ENCODE measurements around the gene CAMKMT.

Gene CAMKMT

DNA sequence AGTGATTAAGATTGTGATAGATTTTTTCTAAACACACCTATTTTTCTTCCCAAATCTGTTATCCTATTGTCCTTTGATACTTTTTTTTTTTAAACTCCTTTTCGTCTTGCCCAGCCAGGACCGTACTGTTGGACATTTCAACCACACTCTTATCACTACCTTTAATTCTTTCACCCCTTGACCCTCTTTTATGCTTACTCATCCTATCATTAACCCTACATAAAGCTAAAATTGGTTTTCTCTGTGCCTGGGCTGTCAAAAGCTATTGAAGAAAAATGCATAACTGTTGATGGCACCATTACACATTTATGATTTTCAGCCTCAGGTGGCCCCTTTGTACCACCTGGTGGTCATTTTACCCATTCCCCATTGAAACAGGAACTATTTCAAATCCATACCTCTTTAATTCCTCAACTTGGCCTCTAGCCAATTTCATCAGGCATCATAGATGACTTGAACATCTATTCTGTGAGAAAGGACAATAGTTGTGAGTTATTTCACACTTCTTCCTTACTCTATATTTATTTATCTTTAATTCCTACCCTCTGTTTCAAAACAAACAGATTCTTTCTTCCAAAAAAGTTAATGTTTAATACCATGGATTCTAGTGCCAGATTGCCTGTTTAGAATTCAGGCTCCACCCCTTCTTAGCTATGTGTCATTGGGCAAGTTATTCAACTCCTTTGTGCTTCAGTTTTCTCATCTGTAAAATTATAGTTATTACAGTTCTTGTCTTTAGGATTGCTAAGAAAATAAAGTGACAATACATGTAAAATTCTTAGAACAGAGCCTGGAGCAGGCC is 258.6 kb downstream of the CAMKMT start:
- Mint-ChIP-seq H3K9me3 (ENCODE audit: low read depth) (no peaks in the 10 kb centered on the region), H3K4me3 (no peak overlapping the region), H3K4me1 (ENCODE audit: low read depth) (peaks cover 6% of the 10 kb centered on the region), H3K27me3 (no peaks in the 10 kb centered on the region), H3K27ac (no peak overlapping the region), H3K36me3 (peaks cover 6% of the 10 kb centered on the region)

DNA sequence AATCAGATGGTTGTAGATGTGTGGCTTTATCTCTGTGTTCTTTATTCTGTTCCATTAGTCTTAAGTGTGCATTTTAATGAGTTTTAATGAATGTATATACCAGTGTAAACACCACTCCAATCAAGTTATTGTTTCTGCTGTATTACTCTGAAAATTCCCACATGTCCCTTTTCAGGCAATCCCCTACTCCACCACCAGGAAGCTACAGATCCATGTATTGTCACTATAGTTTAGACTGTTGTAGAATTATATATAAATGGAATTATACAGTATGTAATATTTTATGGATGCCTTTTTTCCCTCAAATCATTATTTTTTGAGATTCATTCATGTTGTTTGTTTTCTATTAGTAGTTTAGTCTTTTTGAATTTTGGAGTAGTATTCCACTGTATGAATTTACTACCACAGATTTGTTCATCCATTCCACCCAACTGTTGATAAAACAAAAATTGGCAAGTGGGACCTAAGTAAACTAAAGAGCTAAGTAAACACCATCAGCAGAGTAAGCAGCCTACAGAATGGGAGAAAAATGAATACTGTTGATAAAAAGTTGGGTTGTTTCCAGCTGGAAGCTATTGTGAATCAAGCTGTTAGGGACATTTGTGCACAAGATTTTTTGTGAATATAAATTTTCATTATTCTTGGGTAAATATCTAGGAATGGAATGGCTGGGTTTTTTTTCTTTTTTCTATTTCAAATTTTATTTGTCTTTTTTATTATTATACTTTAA is 262.0 kb downstream of the CAMKMT start:
- Mint-ChIP-seq H3K4me3 (no peak overlapping the region), H3K9me3 (ENCODE audit: low read depth) (peaks cover 4% of the 10 kb centered on the region), H3K36me3 (peaks cover 16% of the 10 kb centered on the region), H3K27ac (no peak overlapping the region), H3K27me3 (no peaks in the 10 kb centered on the region), H3K4me1 (ENCODE audit: low read depth) (peaks cover 2% of the 10 kb centered on the region)

DNA sequence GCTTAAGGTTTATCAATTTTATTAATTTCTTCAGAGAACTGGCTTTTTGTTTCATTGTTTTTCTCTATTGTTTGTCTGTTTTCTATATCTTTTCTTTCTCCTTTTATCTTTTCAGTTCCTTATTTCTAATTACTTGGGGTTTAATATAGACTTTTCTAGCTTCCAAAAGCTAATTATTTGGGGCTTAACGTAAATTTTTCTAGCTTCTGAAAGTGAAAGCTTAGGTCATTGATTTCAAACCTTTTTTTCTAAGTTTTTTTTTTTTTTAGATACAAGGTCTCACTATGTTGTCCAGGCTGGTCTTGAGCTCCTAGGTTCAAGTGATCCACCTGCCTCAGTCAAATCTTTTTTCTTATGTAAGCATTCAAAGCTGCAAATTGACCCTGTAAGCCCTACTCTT is 266.6 kb downstream of the CAMKMT start:
- H3K36me3 Mint-ChIP-seq: peaks cover 21% of the 10 kb centered on the region
- peaks cover 6% of the 10 kb centered on the region for H3K9me3 Mint-ChIP-seq (ENCODE audit: low read depth)
- peaks cover 2% of the 10 kb centered on the region for H3K4me1 Mint-ChIP-seq (ENCODE audit: low read depth)
- H3K4me3 Mint-ChIP-seq: no peak overlapping the region
- H3K27ac Mint-ChIP-seq: no peak overlapping the region
- H3K27me3 Mint-ChIP-seq: no peaks in the 10 kb centered on the region

DNA sequence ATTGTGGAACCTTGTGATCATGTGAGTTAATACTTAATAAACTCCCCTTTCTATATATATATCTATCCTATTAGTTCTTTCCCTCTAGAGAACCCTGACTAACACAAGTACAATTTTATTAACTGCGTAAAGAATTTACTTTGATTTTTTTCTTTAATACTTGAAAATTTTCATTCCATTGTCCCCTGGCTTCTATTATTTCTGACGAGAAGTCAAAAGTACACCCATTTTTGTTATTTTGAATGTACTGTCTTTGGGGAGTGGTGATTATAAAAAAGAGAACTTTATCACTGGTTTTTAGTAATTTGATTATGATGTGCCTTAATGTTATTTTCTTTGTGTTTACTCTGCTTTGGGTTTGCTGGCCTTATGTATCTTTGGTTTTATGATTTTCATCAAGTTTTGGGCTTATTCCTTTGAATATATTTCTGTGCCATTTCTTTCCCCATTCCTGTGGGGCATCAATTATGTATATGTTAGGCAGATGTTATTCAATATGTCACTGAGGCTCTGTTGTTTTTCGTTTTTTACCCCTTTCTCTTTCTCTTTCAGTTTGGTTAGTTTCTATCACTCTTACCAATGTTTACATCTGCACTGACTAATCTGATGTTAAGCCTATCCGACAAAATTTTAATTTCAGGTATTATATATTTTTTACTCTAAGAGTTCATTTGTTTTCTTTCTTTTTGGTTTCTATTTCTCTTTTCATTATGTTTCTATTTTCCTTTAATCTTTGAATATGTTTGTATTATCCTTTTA is 271.4 kb downstream of the CAMKMT start:
- H3K9me3 Mint-ChIP-seq (ENCODE audit: low read depth): peaks cover 6% of the 10 kb centered on the region
- no peak overlapping the region for H3K4me3 Mint-ChIP-seq
- H3K27ac Mint-ChIP-seq: no peak overlapping the region
- H3K36me3 Mint-ChIP-seq: peaks cover 22% of the 10 kb centered on the region
- peaks cover 9% of the 10 kb centered on the region for H3K4me1 Mint-ChIP-seq (ENCODE audit: low read depth)
- no peaks in the 10 kb centered on the region for H3K27me3 Mint-ChIP-seq

DNA sequence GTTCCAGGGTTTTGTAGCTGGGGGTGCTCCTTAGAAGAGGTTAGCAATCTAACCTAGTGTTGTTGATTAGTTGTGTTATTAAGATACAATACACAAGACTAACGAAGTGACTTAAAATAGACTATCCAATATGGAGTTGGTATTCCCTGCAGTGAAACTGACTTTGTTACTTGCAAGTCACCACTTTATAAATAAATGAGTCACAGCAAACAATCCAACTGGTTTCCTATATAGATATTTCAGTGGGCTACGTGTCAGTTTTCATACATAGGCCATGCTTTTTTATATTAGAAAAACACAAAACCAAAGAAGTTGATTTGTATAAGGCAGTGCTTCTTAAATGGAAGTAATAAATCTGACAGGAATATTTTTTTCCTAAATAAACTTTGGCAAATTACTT is 274.0 kb downstream of the CAMKMT start:
- Mint-ChIP-seq H3K9me3 (ENCODE audit: low read depth) (peaks cover 6% of the 10 kb centered on the region), H3K4me3 (no peak overlapping the region), H3K4me1 (ENCODE audit: low read depth) (peaks cover 9% of the 10 kb centered on the region), H3K36me3 (peaks cover 22% of the 10 kb centered on the region), H3K27me3 (no peaks in the 10 kb centered on the region), H3K27ac (no peak overlapping the region)

DNA sequence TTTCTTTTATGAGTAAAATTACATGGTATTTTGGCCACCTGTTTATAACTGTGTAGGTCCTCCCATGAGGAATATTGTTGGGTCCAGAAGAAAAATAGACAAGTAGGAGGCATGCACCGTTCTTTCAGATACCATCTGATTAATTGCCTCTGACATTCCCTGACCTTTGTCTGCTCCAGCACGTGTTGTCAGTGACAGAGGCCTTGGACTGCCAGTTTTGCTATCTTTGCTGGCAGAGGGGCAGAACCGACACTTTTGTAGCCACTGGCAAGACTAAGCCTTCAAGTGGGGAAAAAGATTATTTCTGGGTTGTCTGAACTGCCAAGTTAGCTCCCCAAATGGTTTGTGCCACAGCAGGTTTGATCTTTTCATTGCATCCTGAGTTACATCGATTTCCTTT is 276.9 kb downstream of the CAMKMT start:
- Mint-ChIP-seq H3K9me3 (ENCODE audit: low read depth) (peaks cover under 1% of the 10 kb centered on the region), H3K36me3 (peaks cover 13% of the 10 kb centered on the region), H3K27ac (no peak overlapping the region), H3K27me3 (no peaks in the 10 kb centered on the region), H3K4me3 (no peak overlapping the region), H3K4me1 (ENCODE audit: low read depth) (peaks cover 4% of the 10 kb centered on the region)

DNA sequence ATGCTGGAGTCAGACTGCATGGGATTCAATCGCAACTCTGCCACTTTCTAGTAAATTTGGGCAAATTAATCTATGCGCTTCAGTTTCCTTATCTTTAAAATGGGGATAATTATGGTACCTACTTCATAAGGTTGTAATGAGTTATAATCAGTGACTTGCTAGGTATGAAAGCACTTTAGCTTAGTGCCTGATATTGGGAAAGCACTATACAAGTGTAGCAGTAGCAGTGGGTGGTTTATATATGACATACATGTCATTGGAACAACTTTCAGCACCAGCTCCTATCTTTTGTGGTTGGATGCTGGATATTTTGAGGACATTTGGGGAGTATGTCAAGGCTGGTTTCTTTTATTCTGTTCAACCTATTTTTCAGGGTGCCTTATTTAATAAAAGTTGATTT is 277.7 kb downstream of the CAMKMT start:
- Mint-ChIP-seq H3K27ac (no peak overlapping the region), H3K4me1 (ENCODE audit: low read depth) (no peaks in the 10 kb centered on the region), H3K9me3 (ENCODE audit: low read depth) (no peaks in the 10 kb centered on the region), H3K36me3 (peaks cover 9% of the 10 kb centered on the region), H3K27me3 (no peaks in the 10 kb centered on the region), H3K4me3 (no peak overlapping the region)

DNA sequence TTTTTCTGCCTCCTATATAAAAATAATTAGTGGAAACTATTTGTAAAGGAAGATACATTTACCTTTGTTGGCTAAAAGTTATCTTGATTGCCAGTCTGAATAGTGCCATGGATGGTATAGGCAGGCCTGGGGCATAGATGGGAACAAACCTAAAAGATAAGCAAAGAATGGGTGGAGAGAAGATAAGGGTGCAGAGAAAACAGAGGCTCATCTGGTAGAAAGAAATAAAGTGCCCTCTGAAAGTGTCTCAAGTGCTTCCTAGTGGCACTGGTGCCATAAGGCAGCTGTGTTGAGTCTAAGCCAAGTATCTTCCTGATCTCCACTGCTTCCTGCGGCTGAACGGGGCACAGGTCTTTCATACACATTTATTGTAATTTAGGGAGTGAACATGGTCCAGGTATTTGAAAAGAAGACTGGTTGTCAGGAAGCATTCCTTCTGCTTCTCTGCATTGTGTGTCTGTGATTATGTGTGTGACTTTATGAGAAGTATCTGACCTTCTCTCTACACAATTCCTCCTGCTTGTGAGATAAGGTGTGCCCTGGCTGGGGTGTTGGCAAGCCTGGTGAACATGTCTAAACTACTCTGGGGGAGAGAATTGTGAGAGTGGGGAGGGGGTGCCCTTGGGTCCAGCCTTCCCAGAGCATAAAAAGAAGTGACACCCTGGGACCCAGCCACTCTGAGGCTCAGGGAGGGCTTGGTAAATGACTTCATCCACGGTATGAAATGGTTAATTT is 280.5 kb downstream of the CAMKMT start:
- Mint-ChIP-seq H3K27me3 (no peaks in the 10 kb centered on the region), H3K4me3 (no peak overlapping the region), H3K36me3 (peaks cover 4% of the 10 kb centered on the region), H3K9me3 (ENCODE audit: low read depth) (no peaks in the 10 kb centered on the region), H3K4me1 (ENCODE audit: low read depth) (peaks cover 2% of the 10 kb centered on the region), H3K27ac (no peak overlapping the region)

DNA sequence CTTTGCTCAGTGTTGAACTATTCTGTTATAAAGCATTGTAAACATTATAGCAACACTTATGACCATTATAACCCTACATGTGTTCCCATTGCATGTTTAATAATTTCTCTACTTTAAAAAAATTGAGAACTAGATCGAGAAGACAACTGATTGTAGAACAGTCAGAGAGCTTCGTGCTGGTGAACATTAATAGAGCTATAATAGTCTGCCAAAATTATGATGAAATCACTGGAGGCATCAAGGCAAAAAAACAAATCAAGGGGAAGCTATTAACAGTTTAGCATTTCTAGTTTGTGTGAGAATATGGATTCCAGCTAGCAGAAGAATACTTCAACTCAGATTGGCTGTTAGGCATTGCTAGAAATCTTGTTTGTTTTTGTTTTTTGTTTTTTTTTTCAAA is 284.2 kb downstream of the CAMKMT start:
- no peak overlapping the region for H3K27ac Mint-ChIP-seq
- H3K4me3 Mint-ChIP-seq: no peak overlapping the region
- H3K4me1 Mint-ChIP-seq (ENCODE audit: low read depth): peaks cover 2% of the 10 kb centered on the region
- no peaks in the 10 kb centered on the region for H3K27me3 Mint-ChIP-seq
- H3K36me3 Mint-ChIP-seq: no peaks in the 10 kb centered on the region
- no peaks in the 10 kb centered on the region for H3K9me3 Mint-ChIP-seq (ENCODE audit: low read depth)

DNA sequence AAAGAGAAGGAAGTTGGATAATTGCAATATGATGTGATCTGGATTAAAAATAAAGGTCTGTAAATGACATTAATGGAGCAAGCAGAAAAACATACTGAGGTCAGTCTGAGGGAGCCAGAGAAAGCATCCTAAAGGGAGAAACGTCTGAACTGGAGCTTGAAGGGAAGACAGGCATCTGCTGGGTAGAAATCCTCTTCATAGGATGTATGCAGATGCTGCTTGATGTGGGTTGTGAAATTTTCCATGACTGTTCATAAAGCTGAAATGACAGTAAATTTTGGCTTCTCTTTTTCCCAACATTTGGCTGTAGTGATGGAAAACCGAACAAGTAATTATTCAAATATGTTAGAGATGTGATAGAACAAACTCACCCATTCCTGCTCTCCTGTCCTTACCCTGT is 287.6 kb downstream of the CAMKMT start:
- Mint-ChIP-seq H3K4me1 (ENCODE audit: low read depth) (peaks cover 2% of the 10 kb centered on the region), H3K36me3 (no peaks in the 10 kb centered on the region), H3K9me3 (ENCODE audit: low read depth) (no peaks in the 10 kb centered on the region), H3K27ac (no peak overlapping the region), H3K4me3 (no peak overlapping the region), H3K27me3 (no peaks in the 10 kb centered on the region)

DNA sequence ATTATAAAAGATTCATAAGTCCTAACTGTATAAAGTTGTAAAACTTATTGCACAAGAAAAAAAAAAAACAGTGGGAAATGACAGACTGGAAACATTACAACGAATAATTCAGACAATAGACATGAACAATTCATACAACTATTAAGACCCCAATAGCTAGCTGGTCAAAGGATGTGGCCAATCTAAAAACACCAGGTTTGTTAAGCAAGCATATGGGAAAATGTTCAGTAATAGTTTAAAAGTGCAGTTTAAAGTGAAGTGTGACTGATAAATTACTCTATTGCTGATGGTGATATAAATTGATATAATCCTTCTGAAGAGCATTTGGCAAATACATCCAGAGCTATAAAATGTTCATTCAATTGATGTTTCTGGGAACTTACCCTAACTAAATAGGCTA is 289.0 kb downstream of the CAMKMT start:
- Mint-ChIP-seq H3K27ac (no peak overlapping the region), H3K36me3 (no peaks in the 10 kb centered on the region), H3K4me3 (no peak overlapping the region), H3K27me3 (no peaks in the 10 kb centered on the region), H3K4me1 (ENCODE audit: low read depth) (peaks cover 2% of the 10 kb centered on the region), H3K9me3 (ENCODE audit: low read depth) (no peaks in the 10 kb centered on the region)

DNA sequence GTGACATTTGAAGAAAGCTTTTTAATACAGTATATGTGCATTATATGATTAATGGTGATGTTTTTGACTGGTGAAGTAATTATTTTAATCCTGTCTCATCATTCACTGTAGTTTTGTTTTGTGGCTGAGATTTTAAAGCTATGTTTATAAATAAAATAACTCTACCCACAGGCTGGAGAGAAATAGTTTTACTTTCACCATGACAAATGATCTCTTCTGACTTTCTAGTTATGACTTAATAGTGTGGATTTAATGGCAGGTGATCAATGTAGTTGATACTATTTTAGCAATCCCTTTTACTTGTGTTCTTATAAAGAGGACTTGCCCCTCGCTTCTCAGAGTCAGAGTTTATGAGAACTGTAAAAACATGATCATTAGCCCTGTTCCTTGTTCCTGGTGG is 290.2 kb downstream of the CAMKMT start:
- no peaks in the 10 kb centered on the region for H3K9me3 Mint-ChIP-seq (ENCODE audit: low read depth)
- peaks cover 2% of the 10 kb centered on the region for H3K4me1 Mint-ChIP-seq (ENCODE audit: low read depth)
- H3K27me3 Mint-ChIP-seq: no peaks in the 10 kb centered on the region
- no peak overlapping the region for H3K27ac Mint-ChIP-seq
- no peaks in the 10 kb centered on the region for H3K36me3 Mint-ChIP-seq
- no peak overlapping the region for H3K4me3 Mint-ChIP-seq

DNA sequence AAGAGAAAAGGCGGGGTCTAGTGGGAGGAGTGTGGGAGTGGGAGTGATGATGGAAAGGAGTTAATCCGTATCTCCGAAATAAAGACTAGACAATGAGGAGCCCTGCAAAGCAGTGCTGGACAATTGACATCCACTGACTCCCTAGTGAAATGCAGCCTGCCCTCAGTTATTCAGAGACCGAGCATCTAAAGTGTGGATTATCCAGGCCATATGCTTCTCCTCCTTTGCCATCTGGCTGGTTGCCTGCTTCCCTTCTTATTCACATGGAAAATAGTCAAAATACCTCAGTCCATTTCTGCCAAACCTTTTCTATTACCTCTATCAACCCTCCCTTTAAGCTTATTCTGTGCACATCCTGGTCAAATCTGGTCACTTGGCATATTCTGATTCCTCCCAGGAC is 291.0 kb downstream of the CAMKMT start:
- Mint-ChIP-seq H3K27me3 (no peaks in the 10 kb centered on the region), H3K4me3 (no peak overlapping the region), H3K9me3 (ENCODE audit: low read depth) (no peaks in the 10 kb centered on the region), H3K4me1 (ENCODE audit: low read depth) (no peaks in the 10 kb centered on the region), H3K36me3 (no peaks in the 10 kb centered on the region), H3K27ac (no peak overlapping the region)

DNA sequence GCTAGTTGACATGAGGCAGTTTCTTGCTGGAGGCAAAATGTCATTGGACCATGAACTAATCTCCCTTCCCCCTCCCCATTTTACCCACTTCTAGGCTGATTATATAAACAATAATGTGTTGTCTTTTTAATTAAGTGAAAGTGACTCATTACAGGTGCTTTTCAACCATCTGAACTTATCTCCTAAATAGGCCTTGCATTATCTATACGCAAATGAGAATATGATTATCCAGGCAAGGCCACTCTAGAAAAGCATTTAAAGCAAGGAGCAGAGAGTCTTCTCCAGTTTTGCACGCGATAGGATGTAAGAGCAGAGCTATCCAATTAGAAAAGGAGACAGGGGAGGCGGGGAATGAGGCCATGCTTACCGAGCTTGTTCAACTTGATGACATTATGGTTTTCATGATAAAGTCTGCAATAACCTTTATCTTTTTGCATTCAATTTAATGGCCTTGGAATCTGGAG is 293.7 kb downstream of the CAMKMT start:
- Mint-ChIP-seq H3K4me1 (ENCODE audit: low read depth) (no peaks in the 10 kb centered on the region), H3K27ac (no peak overlapping the region), H3K36me3 (peaks cover 2% of the 10 kb centered on the region), H3K4me3 (no peak overlapping the region), H3K9me3 (ENCODE audit: low read depth) (no peaks in the 10 kb centered on the region), H3K27me3 (no peaks in the 10 kb centered on the region)
